GM18861 (cell line): ENCODE data around the gene BCL11B.
"Not testable (repeated sequence)": the region's sequence is repeated elsewhere in the genome, so short reads cannot be mapped to it uniquely, and the experiment has no call there.

Experiments used
- ATAC-seq: cut with Tn5 transposase; IDR thresholded peaks from one replicate; pipeline ENCODE4 v1.9.1; 2021; ENCODE audit not compliant: unreplicated experiment

The BCL11B gene

GRCh38 chr14:99203080-99203479, 68.9 kb downstream of the BCL11B start:
- no peak for ATAC-seq

DNA sequence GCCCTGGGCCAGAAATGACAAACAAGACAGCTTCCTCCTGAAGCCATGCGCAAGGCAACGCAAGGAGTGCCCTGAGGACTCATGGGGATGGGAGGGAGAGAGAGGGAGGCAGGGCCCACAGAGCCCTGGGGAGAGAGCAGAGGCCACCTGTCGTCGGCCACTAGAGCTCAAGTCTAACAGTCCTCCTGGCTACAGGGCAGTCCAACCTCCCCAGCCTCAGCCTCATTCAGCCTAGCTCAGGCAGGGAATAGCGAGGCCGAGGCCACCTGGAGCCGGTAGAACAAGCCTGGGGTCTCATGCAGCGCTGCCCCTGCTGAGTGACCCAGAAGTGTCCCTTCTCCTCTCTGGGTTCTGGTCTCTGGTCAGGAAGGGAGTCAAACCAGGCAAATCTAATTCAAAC, 69.5 kb downstream of the BCL11B start:
- ATAC-seq, result no peak

DNA sequence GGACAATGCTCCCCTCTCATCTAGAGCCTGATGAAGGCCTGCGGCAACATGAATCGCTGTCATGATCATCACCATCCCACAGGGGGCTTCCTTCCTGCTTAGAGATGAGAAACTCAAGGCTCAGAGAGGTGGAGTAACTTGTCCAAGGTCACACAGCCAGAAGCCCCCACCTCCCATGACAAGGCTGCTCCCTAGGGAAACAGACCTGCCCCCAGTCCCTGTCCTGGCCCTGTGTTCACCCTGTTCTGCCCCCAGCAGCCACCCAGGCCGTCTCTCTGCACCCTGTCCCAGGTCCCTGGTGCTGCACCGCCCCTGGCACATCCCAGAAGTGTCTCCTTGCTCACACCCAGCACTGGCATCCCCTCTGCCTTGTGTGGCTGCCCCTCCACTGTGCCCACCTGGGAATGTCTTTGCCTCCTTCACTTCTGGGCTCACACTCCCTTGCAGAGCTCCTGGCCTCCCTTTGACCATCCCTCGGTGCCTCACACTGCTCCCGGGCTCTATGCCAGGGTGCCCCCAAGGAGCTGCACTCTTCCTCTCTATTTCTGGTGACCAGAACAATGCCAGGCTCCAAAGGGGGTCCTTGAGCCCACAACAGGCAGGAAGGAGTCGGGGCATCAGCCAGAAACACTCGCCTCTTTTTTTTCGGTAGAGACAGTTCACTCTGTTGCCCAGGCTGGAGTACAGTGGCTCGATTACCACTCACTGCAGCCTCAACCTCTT, 70.5 kb downstream of the BCL11B start:
- ATAC-seq, result no peak

GRCh38 chr14:99200654-99201005, 71.4 kb downstream of the BCL11B start:
- ATAC-seq, result no peak

GRCh38 chr14:99199846-99200653, 71.9 kb downstream of the BCL11B start:
- no peak for ATAC-seq

DNA sequence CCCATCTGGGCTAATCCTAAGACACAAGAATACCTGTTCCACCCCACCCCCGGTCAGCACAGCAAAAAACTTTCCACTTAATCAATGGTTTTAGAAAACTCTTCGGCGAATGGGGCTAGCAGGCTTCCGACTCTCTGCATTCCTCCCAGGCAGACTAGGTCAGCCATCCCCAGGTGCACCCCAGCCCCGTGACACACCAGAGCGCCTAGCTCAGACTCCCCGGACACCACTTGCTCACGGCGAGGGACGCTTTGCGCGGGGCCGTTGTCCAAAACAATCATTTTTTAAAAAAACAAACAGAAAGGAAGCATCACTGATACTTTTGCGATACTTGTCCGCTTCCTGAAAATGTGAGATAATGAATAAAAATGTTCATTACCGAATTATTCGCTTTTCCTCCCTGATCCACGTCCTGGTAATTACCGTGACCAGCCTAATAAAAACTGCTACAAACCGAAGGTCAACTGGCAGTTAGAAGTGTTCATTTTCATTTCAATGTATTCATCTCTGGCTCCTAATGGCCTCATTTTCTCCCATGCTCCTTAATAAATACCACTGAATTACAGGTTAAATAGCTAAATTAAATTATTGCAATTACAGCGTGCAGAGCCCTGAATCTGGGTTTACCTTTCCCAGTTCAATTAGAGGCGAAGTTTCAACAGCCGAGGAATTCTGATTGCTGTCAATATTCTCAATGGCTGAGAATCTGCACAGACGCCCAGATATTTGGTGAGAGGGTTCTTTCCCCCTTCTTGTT, 73.1 kb downstream of the BCL11B start:
- no peak for ATAC-seq

DNA sequence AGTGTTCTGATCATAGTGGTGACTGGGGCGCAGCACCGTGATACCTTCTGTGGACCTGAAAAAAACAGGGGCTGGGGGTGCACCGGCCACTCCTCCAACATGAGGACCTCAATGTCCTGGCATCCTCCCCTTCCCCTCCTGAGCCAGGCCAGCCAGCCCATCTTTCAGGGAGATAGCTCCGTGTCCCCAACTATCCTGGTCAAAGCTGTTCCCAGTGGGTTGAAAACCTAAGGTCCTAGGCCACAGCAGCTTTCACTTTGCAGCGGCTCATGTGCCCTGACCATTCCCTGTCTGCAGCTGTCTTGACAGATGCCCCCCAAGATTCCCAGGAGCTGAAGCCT, 75.7 kb downstream of the BCL11B start:
- ATAC-seq, result no peak

GRCh38 chr14:99195602-99196309, 76.2 kb downstream of the BCL11B start:
- ATAC-seq, result no peak

DNA sequence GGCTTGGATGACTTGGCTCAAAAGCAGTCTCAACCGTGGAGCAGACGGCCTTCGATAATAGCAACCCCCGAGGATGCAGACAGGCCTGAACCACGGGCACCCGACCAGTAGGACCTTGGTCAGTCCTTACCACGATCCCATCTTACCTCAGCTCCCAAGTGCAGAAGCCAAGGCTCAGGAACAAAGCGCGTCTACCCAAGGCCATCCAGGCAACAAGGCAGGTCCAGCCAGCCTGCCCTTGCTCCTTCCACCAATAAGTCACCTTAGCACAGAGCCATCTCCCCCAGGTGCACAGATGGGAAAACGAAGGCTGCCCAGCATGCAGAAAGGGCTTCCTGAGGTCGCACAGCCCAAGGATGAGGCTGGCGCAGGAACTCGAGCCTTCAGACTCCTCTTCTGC, 77.3 kb downstream of the BCL11B start:
- ATAC-seq, result no peak

DNA sequence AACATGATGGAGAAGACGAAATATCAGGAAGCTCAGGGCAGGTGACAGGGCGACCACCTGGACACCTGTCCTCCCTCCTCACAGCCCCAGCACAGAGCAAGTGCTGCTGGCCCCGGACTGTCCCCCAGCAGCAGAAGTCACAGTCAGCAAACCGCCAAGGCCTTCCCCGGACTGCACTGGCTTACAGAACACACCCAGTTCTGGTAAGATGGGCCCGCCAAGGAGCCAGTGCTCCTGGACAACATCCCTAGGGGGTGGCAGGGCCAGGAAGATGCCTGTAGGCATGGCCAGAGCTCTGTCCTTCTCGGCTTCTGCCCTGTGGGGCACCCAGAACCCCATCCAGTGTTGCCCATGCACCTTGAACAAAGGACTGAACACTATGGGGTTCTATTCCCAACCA, 77.9 kb downstream of the BCL11B start:
- no peak for ATAC-seq

DNA sequence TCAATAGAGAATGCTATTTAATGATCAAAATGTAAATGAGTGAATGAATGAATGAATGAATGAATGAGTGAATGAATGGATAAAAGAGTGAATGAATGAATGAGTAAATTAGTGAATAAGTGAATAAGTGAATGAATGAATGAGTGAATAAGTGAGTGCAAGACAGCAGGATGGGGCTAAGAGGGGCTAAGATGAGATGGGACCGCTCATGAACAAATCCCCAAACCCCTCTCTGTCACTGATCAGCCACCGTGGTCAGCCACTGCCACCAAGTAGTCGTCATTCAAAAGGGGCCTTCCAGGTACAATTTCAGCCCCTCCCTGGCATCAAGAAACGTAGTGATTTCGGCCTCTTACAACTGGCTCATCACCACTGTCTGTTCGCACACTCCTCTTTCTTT, 79.2 kb downstream of the BCL11B start:
- no peak for ATAC-seq

GRCh38 chr14:99192028-99192621, 79.9 kb downstream of the BCL11B start:
- no peak for ATAC-seq

DNA sequence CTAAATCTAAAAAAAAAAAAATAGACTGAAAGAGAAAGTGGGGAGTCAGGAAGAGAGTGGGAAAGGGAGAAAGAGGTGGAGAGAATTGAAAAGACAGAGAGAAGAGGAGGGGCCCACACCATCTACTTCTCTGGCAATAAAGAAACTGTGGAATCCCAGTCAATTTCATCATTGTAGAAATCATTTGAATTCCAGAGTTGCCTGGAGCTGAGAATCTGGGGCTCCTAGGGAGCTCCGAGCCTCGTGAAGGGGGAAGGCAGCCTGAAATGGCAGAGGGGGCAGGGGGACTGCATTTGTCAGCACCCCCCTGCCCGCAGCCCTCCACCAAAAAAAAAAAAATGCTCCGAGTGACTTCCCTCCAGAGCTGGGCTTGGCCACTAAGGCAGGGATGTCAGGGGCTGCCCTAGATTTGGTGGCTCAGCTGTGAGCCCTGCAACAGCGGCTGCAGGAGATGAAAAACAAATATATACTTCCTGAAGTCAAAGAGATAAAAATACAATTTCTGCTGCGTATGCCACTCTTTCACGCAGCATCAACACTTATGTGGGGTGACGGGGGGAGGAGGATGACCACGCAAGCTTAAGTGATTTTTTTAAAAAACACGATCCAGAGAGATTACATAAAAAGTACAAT, 80.5 kb downstream of the BCL11B start:
- no peak for ATAC-seq

DNA sequence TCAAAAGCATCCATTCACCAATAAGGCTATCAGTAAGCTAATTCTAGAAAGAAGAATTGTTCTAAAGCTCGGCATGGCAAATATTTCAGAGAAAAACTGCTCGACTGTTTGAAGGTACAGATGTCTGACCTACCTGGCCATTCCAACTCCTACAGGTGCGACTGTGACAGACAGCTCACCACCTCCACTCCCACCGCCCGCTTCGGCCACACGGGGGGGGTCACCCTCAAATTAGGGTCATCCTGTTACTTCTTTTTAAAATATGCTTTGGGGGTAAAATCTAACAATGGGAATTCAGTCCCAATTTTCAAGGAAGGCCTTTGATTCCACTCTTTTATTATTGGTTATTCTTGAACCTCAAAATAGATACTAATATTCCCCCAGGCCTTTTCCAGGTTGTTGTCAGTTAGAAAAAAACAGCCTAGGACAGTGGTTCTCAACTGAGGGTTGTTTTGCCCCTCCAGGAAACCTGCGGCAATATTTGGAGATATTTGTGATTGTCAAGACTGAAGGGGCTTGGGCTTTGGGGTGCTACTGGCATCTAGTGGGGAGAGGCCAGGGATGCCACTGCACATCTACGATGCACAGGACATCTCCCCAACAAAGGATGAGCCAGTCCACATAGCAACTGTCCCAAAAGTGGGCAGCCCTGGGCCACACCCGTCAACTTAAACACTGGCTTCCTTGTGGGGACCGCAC, 81.2 kb downstream of the BCL11B start:
- ATAC-seq, result no peak

DNA sequence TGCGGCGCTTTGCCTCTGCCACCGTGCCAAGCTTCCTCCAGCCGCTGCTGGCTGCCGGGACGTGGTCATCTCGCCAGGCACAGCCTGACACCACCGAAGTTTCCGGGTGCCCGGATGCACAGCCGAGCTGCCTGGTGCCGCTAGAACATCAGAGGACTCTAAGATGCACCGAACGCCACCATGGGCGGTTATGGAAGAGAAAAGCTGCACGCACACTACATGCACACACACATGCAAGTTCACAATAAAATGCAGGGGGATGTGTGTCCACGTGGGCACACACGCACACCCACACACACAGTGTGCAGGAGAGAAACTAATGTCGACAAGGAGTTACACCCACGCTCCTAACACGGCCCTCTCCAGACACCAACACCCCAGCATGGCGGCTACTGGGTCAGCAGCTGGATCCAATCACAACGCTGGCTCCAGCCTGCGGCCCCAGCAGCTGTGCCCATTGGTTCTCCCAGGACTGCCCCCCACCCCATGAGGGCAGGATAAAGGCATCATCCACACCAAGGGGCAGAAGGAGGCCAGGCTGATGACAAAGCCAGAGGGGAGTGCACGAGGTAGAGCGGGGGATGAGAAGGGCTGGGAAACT, 82.7 kb downstream of the BCL11B start:
- no peak for ATAC-seq

DNA sequence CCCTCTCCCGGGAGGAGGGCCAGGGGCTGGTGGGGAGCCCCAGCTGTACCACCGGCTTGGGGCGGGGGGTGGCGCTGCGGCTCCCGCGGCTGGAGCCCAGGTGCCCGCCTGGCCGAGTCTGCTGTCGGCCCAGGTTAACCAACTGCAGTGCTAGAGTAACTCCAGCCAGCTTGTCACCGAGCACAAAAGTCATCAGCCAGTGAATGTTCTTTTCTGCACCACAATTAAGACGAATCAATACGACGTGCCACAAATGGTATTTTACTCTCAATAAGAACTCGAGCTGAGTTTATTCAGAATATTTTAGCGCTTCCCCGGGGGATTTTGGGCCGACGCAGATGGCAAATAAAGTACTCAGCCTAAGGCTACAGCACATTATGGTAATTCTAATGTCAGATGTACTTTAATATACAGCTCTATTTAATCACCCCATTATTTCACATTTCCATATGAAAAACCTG, 83.2 kb downstream of the BCL11B start:
- ATAC-seq, result no peak

GRCh38 chr14:99187858-99188257, 84.1 kb downstream of the BCL11B start:
- no peak for ATAC-seq

DNA sequence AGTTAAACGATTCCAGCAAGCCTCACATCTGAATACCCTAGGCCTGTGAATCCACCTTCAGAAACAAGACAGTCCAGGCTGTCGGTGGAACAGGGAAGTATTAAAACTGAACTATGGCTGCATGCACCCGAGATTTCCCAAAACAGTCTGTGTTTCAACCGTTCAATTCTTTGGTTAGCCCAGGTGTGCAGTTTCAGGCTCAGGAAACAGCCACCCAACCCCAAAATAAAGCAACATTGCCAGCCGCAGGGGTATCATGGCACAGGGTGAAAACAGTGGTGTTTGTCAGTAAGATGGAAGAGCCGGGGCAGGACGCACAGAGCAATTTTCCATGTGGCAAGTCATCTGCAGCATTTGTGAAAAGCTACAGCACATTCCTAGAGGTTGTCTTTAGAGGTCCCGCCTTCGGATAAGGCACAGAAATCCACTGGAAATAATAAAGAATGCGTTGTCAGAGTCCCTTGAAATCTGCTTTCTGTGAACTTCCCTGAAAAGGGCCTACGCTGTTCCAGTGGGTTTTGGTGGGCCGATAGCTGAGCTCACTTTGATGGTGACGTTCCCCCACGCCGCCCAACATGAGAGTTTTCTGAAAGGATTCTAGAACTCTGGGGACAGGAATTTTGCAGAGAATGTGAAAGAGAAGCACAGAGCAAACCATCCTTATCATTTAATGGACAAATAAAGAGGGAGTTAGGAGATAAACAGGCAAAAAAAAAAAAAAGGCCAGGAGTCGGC, 84.9 kb downstream of the BCL11B start:
- no peak for ATAC-seq

DNA sequence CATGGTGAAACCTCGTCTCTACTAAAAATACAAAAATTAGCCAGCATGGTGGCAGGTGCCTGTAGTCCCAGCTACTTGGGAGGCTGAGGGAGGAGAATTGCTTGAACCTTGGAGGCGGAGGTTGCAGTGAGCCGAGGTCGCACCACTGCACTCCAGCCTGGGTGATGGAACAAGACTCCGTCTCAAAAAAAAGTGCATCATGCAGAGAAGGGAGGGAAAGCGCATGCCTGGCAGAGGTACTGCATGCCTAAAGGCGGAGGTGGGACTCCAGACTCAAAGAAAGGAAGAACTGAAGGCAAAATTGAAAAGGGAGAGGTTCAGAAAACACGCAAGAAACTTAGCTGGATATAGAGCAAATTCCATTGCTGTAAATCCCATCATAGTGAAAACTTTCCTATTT, 85.7 kb downstream of the BCL11B start:
- ATAC-seq, result not testable (repeated sequence)
